Upper lobe of left lung (tissue), 6 donors: ENCODE results near the gene BNC2. TPM values are rescaled to one million over a fixed set of nuclear protein-coding genes. Genes with fewer than 3 reads are reported as not detected.
A peak's percentile ranks its signal among the peaks of the same experiment; 100 is the strongest.
"Not testable (repeated sequence)": the region's sequence is repeated elsewhere in the genome, so short reads cannot be mapped to it uniquely, and the experiment has no call there.

Experiments used
- ATAC-seq, 2 donors: fragments of 200-7000 bp; cut with Tn5 transposase; one replicate each; pipeline ENCODE4 v1.9.1; 2022; ENCODE audit warnings: mild to moderate bottlenecking in 2 of 2, moderate library complexity in 2 of 2; ENCODE audit not compliant: low FRiP score in 2 of 2
- DNase-seq, 2 donors: peaks; one replicate each; pipeline ENCODE4 v3.0.0-alpha.2; 2019 to 2020
- H3K27ac ChIP-seq, 4 donors: fragments of 200-600 bp; sonication (generic); one replicate each; pipeline ENCODE4 v1.5.1; 2016 to 2019
- H3K27me3 ChIP-seq, 4 donors: fragments of 200-600 bp; sonication (generic); one replicate each; pipeline ENCODE4 v1.5.1; 2017 to 2019
- H3K36me3 ChIP-seq, 4 donors: fragments of 200-600 bp; sonication (generic); one replicate each; pipeline ENCODE4 v1.5.1; 2016 to 2019
- H3K4me1 ChIP-seq, 4 donors: fragments of 200-600 bp; sonication (generic); one replicate each; pipeline ENCODE4 v1.5.1; 2018 to 2019
- H3K4me3 ChIP-seq, 4 donors: fragments of 200-600 bp; sonication (generic); one replicate each; pipeline ENCODE4 v1.5.1; 2017 to 2019; ENCODE audit warnings: mild to moderate bottlenecking in 2 of 4, moderate library complexity in 1 of 4
- H3K9me3 ChIP-seq, 4 donors: fragments of 200-600 bp; sonication (generic); one replicate each; pipeline ENCODE4 v1.5.1; 2018 to 2019
- EP300 ChIP-seq, 4 donors: sonication (generic); formaldehyde crosslinking; IDR thresholded peaks; one replicate each; pipeline ENCODE4 v1.5.1; 2017; ENCODE audit warnings: antibody characterized with exemption in 4 of 4, control low read depth in 2 of 4
- POLR2A ChIP-seq, 4 donors: fragments of 450-650 bp; IDR thresholded peaks; one replicate each; pipeline ENCODE4 v1.5.1; 2016 to 2017; ENCODE audit warnings: antibody characterized with exemption in 4 of 4, mild to moderate bottlenecking in 2 of 4
- POLR2AphosphoS5 ChIP-seq, 2 donors: sonication (generic); formaldehyde crosslinking; IDR thresholded peaks; one replicate each; pipeline ENCODE4 v1.5.1; 2017; ENCODE audit warnings: antibody characterized with exemption in 2 of 2
- WGBS, 2 donors: methylation state at CpG; one replicate each; pipeline ENCODE4 v1.1.5; 2017 to 2018; 5-methylcytosine and 5-hydroxymethylcytosine counted together
- total RNA-seq, 6 donors: library from RNA; depleted of rRNA in 4 of 6; stranded (reverse); fragments of >200 nt in 4 of 6; gene quantifications; one replicate each; pipeline versions ENCODE4 v1.1.0 to v1.2.1, GENCODE V29; 2016 to 2021
- TF ChIP-seq, protein P1 (sequence below), 6 experiments: fragments of 450-650 bp in 4 of 6; fragments of 200-600 bp in 2 of 6; sonication (generic) in 2 of 6; IDR thresholded peaks; one replicate each; pipeline ENCODE4 v1.5.1; 2016 to 2019; ENCODE audit warnings: antibody characterized with exemption in 6 of 6
- donor health status: DM: no; HTN: no; CAD: no; lungs with moderate emphysema.
- donor health status: DM: no; HTN: yes; CAD: no; lungs with severe emphysema.

The BNC2 gene
- total RNA-seq, 6 donors from 2014 or later, result 4.6 to 21.7 (median 10.7) TPM

DNA sequence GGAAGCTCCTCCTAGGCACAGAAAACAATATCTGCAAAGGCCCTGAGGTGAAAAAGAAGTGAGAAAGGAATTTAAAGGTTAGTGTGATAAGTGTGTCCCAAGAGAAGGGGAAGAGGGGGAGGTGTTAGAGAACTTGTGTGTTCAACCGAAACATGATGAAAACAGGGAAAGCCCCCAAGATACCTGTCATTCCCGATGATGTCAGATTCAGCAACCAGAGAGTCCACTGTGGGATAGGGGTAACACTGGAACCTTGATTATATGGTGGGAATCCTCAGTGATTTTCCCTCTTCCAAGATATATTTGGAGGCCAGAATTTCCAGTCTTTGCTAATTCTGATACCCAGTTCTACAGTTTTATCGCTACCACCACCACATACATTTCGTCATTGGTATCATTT lies 15.5 kb upstream of the BNC2 start:
- H3K4me3 ChIP-seq, result no peak overlapping the region
- H3K4me1 ChIP-seq, result peaks cover 0 to 5% (median 0%) of the 10 kb centered on the region in 4 donors
- H3K36me3 ChIP-seq, result no peaks in the 10 kb centered on the region
- no peak overlapping the region for H3K27ac ChIP-seq
- H3K9me3 ChIP-seq, result no peaks in the 10 kb centered on the region
- 83 to 92% methylated on average over 4 of the region's 4 CpGs for WGBS, 2 donors
- H3K27me3 ChIP-seq, result no peaks in the 10 kb centered on the region
- ATAC-seq (no peak), DNase-seq (no peak)
- TF ChIP-seq POLR2AphosphoS5 (IDR thresholded peaks at IDR 0.05), result no peak
- TF ChIP-seq POLR2A (IDR thresholded peaks at IDR 0.05), result no peak
- no peak for TF ChIP-seq EP300 (IDR thresholded peaks at IDR 0.05)

DNA sequence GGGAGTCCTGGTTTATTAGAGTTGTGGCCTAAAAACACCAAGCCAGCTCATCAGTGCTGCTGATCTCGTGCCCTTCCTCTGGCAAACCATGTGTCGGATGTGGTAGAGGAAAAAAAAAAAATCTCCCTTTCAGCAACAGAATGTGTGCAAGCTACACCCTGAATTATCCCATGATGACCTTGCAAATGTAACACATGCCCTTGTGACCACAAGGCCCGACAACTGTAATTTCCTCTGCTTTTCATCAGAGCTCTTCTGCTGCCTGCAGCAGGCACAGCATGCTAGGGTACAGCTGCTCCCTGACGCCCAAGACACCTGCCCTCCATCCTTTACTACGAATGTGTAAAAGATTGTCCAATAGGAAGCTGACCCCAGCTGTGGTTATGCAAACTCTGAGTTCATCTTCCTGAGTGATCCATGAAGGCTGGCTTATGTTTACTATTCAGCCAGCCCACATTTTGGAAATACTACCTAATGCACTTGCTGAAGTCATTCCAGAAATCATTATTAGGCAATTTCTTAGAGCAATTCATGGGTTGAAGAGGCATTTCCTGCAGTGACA lies 14.6 kb upstream of the BNC2 start:
- TF ChIP-seq EP300 (IDR thresholded peaks at IDR 0.05) (peak in 1 of 4 donors; percentile 29), POLR2AphosphoS5 (IDR thresholded peaks at IDR 0.05) (peak; percentile 59 to 66)
- TF ChIP-seq, protein P1, sequence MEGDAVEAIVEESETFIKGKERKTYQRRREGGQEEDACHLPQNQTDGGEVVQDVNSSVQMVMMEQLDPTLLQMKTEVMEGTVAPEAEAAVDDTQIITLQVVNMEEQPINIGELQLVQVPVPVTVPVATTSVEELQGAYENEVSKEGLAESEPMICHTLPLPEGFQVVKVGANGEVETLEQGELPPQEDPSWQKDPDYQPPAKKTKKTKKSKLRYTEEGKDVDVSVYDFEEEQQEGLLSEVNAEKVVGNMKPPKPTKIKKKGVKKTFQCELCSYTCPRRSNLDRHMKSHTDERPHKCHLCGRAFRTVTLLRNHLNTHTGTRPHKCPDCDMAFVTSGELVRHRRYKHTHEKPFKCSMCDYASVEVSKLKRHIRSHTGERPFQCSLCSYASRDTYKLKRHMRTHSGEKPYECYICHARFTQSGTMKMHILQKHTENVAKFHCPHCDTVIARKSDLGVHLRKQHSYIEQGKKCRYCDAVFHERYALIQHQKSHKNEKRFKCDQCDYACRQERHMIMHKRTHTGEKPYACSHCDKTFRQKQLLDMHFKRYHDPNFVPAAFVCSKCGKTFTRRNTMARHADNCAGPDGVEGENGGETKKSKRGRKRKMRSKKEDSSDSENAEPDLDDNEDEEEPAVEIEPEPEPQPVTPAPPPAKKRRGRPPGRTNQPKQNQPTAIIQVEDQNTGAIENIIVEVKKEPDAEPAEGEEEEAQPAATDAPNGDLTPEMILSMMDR (IDR thresholded peaks at IDR 0.05), result no peak
- peaks cover 0 to 5% (median 0%) of the 10 kb centered on the region in 4 donors for H3K4me1 ChIP-seq
- no peak overlapping the region for H3K27ac ChIP-seq
- no peaks in the 10 kb centered on the region for H3K9me3 ChIP-seq
- H3K4me3 ChIP-seq, result no peak overlapping the region
- 31 to 39% methylated on average over 5 of the region's 5 CpGs for WGBS, 2 donors
- no peaks in the 10 kb centered on the region for H3K27me3 ChIP-seq
- DNase-seq (peak in 1 of 2 donors; percentile 43), ATAC-seq (peak; percentile 62 to 77)
- no peaks in the 10 kb centered on the region for H3K36me3 ChIP-seq

DNA sequence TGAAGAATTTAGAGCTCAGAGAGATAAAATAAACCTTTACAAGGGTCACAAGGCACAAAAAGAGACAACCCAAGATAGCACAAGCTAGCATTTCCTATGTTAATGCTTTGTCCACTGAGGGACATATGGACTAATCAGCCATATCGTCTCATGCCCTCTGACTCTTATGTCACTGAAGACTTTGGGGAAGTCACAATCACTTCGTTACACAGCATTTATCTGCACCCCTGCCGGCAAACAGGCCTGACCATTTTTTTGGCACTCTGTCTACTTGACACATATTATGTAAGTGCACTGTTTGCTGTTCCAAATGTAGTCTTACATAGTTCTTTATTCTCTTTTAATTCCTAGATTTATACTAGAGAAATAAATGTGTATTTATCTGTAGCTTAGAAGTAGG lies 13.9 kb upstream of the BNC2 start:
- WGBS, 2 donors, result 39 to 41% methylated on average over 3 of the region's 3 CpGs

DNA sequence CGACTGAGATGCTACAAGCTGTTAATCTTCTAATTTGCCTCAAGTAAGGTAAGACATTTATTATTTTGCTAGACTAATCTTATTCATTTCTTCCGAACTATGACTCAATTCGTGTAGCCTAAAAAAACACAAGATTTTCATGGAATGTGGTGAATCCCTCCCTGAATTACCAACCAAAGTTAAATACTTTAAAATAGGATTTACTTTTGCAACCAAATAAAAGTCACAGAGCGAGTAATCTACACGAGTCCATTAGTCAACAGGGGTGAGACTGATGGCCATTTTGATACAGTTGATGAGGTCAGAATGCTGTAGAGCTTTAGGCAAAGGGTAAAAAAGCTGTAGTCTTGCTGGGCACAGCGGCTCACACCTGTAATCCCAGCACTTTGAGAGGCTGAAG lies 13.1 kb upstream of the BNC2 start:
- ATAC-seq (no peak), DNase-seq (no peak)
- WGBS, 2 donors, result 87 to 90% methylated on average over 6 of the region's 6 CpGs
- H3K9me3 ChIP-seq, result no peaks in the 10 kb centered on the region
- no peak overlapping the region for H3K4me3 ChIP-seq
- TF ChIP-seq, protein P1 (IDR thresholded peaks at IDR 0.05), result no peak
- TF ChIP-seq POLR2A (IDR thresholded peaks at IDR 0.05) (no peak), POLR2AphosphoS5 (IDR thresholded peaks at IDR 0.05) (no peak), EP300 (IDR thresholded peaks at IDR 0.05) (no peak)
- H3K27me3 ChIP-seq, result no peaks in the 10 kb centered on the region
- H3K4me1 ChIP-seq, result peaks cover 0 to 5% (median 0%) of the 10 kb centered on the region in 4 donors
- no peak overlapping the region for H3K27ac ChIP-seq
- no peaks in the 10 kb centered on the region for H3K36me3 ChIP-seq

More for the DNA sequence above, 13.9 kb upstream of the BNC2 start:
- Histone ChIP-seq H3K4me1 (peaks cover 0 to 5% (median 0%) of the 10 kb centered on the region in 4 donors), H3K4me3 (no peak overlapping the region), H3K27ac (no peak overlapping the region), H3K9me3 (no peaks in the 10 kb centered on the region), H3K27me3 (no peaks in the 10 kb centered on the region), H3K36me3 (no peaks in the 10 kb centered on the region)
- ATAC-seq, result peak in 1 of 2 donors; percentile 53
- DNase-seq, result no peak
- TF ChIP-seq, protein P1 (IDR thresholded peaks at IDR 0.05), result no peak
- TF ChIP-seq EP300 (IDR thresholded peaks at IDR 0.05) (no peak), POLR2A (IDR thresholded peaks at IDR 0.05) (no peak), POLR2AphosphoS5 (IDR thresholded peaks at IDR 0.05) (no peak)

DNA sequence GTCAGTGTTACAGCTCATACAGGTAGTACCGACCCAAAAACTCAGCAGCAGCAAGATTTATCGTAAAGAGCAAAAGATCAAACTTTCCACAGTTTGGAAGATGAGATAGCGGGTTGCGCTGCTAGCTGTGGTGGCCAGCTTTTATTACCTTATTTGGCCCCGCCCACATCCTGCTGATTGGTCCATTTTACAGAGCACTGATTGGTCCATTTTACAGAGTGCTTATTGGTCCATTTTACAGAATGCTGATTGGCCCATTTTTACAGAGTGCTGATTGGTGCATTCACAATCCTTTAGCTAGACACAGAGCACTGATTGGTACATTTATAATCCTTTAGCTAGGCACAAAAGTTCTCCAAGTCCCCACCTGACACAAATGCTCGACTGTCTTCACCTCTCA lies 12.0 kb upstream of the BNC2 start:
- H3K27me3 ChIP-seq, H3K27ac ChIP-seq, H3K36me3 ChIP-seq, H3K9me3 ChIP-seq, H3K4me1 ChIP-seq, DNase-seq, H3K4me3 ChIP-seq, ATAC-seq: not testable (repeated sequence)
- WGBS, 2 donors, result 88 to 97% methylated on average over 5 to 6 of the region's 6 CpGs

DNA sequence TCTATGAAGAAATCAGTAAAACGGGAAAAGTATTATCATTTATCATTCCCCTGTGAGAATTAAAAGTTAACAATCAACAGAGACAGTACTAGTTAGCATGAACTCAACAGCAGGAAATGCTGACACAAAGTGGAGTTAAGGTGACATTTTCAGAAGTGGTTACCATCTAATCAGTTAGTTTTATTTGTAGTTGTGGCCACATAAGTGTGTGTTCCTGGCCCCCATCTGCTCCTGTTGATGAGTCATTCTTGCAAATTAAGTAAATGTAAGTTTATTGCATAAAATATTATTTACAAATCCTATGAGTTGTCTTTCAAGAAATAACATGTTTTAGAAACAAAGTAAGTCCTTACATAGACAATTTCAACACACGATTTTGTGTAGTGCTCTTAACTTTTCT lies 8.9 kb upstream of the BNC2 start:
- Histone ChIP-seq H3K36me3 (no peaks in the 10 kb centered on the region), H3K4me3 (no peak overlapping the region), H3K9me3 (no peaks in the 10 kb centered on the region), H3K27me3 (no peaks in the 10 kb centered on the region), H3K4me1 (no peaks in the 10 kb centered on the region), H3K27ac (no peak overlapping the region)
- TF ChIP-seq POLR2AphosphoS5 (IDR thresholded peaks at IDR 0.05) (no peak), POLR2A (IDR thresholded peaks at IDR 0.05) (no peak), EP300 (IDR thresholded peaks at IDR 0.05) (no peak)
- TF ChIP-seq, protein P1 (IDR thresholded peaks at IDR 0.05), result no peak
- DNase-seq, result no peak
- 61 to 63% methylated on average over 2 of the region's 2 CpGs for WGBS, 2 donors
- no peak for ATAC-seq
